Fibroblast of lung (primary cell): ENCODE measurements around the gene APBA2. TPM values are rescaled to one million over a fixed set of nuclear protein-coding genes. Genes with fewer than 3 reads are reported as not detected.

Experiments
- DNase-seq, 2 donors: peaks; one replicate each; pipeline versions ENCODE4 v3.0.0 to v3.0.0-alpha.2; 2010; ENCODE audit warnings: low read depth in 2 of 2
- H2AFZ ChIP-seq: 2 replicates; pipeline ENCODE4 v1.5.1; 2012; ENCODE audit warnings: low read length, control low read depth, inconsistent platforms
- H3K27ac ChIP-seq: 2 replicates; pipeline ENCODE4 v1.5.1; 2011; ENCODE audit warnings: low read length, control low read depth; ENCODE audit not compliant: insufficient read depth
- H3K27me3 ChIP-seq: 2 replicates; pipeline ENCODE4 v1.5.1; 2011; ENCODE audit warnings: mild to moderate bottlenecking, low read length; ENCODE audit not compliant: control insufficient read depth, insufficient read depth
- H3K36me3 ChIP-seq: 2 replicates; pipeline ENCODE4 v1.5.1; 2011; ENCODE audit warnings: low read length; ENCODE audit not compliant: control insufficient read depth, insufficient read depth
- H3K4me1 ChIP-seq: 2 replicates; pipeline ENCODE4 v1.5.1; 2011; ENCODE audit warnings: low read length; ENCODE audit not compliant: control insufficient read depth, insufficient read depth; ENCODE audit errors: extremely low read depth
- H3K4me2 ChIP-seq: 2 replicates; pipeline ENCODE4 v1.5.1; 2011; ENCODE audit warnings: low read length, control low read depth; ENCODE audit not compliant: insufficient read depth; ENCODE audit errors: extremely low read depth
- H3K4me3 ChIP-seq, 4 experiments: fragments of 200-600 bp in 1 of 4; sonication (generic) in 1 of 4; replicated peaks in 1 of 4; 2 replicates each; pipeline ENCODE4 v1.5.1; 2011 to 2016; ENCODE audit warnings: low read length in 4 of 4, low read depth in 3 of 4, mild to moderate bottlenecking in 3 of 4, control low read depth in 2 of 4, inconsistent platforms in 1 of 4, mixed read lengths in 1 of 4; ENCODE audit not compliant: insufficient read depth in 1 of 4; ENCODE audit errors: control extremely low read depth in 1 of 4
- H3K79me2 ChIP-seq: 2 replicates; pipeline ENCODE4 v1.5.1; 2012; ENCODE audit warnings: mild to moderate bottlenecking, low read length, inconsistent platforms; ENCODE audit not compliant: control insufficient read depth, insufficient read depth
- H3K9ac ChIP-seq: 2 replicates; pipeline ENCODE4 v1.5.1; 2011; ENCODE audit warnings: mild to moderate bottlenecking, low read length, control low read depth; ENCODE audit not compliant: insufficient read depth
- H3K9me3 ChIP-seq: 2 replicates; pipeline ENCODE4 v1.5.1; 2012; ENCODE audit warnings: low read depth, low read length; ENCODE audit not compliant: control insufficient read depth, insufficient read depth
- H4K20me1 ChIP-seq: 2 replicates; pipeline ENCODE4 v1.5.1; 2011; ENCODE audit warnings: low read length; ENCODE audit not compliant: control insufficient read depth, insufficient read depth; ENCODE audit errors: extremely low read depth
- CTCF ChIP-seq, 2 donors: IDR thresholded peaks in 1 of 2; conservative IDR thresholded peaks in 1 of 2; 1 replicate in 1 of 2; 2 replicates in 1 of 2; pipeline ENCODE4 v1.5.1; 2011 to 2012; ENCODE audit warnings: low read length in 2 of 2, control low read depth in 1 of 2, inconsistent platforms in 1 of 2, low read depth in 1 of 2, mild to moderate bottlenecking in 1 of 2
- EZH2 ChIP-seq: IDR thresholded peaks from 2 replicates; pipeline ENCODE4 v1.5.1; 2012; ENCODE audit warnings: low read length, control low read depth, mild to moderate bottlenecking; ENCODE audit errors: missing control alignments
- polyA plus RNA-seq, 2 donors: library from polyadenylated mRNA; depleted of rRNA in 1 of 2; stranded (reverse) in 1 of 2; unstranded in 1 of 2; fragments of >200 nt; gene quantifications; 2 replicates each; pipeline ENCODE4 v1.2.1, GENCODE V29; 2011 to 2012; ENCODE audit warnings: missing spikeins in 1 of 2
- total RNA-seq: library from RNA; depleted of rRNA; stranded (reverse); fragments of >200 nt; gene quantifications from 2 replicates; pipeline ENCODE4 v1.2.1, GENCODE V29; 2014

The APBA2 gene
- total and polyA plus RNA-seq, 2 donors (not counting 1 experiment from before 2014, with no cell fraction given): 9.5 to 20.3 TPM

GRCh38 chr15:28932361-28932760 is 46.6 kb downstream of the APBA2 start:
- Histone ChIP-seq H3K9me3 (no peaks in the 10 kb centered on the region), H3K36me3 (no peaks in the 10 kb centered on the region), H3K4me1 (no peaks in the 10 kb centered on the region), H3K9ac (no peak overlapping the region), H3K27ac (no peak overlapping the region), H3K79me2 (no peaks in the 10 kb centered on the region), H3K4me3 (no peak overlapping the region), H2AFZ (no peak overlapping the region), H3K4me2 (no peak overlapping the region), H3K27me3 (no peaks in the 10 kb centered on the region), H4K20me1 (no peaks in the 10 kb centered on the region)
- no peak for TF ChIP-seq EZH2
- DNase-seq: no peak

GRCh38 chr15:28933710-28934445 is 48.1 kb downstream of the APBA2 start:
- peak in 1 of 2 donors; percentile 37 for DNase-seq
- no peak overlapping the region for H3K4me2 ChIP-seq
- no peaks in the 10 kb centered on the region for H3K79me2 ChIP-seq
- H3K27me3 ChIP-seq: no peaks in the 10 kb centered on the region
- no peak overlapping the region for H2AFZ ChIP-seq
- no peaks in the 10 kb centered on the region for H3K4me1 ChIP-seq
- no peaks in the 10 kb centered on the region for H4K20me1 ChIP-seq
- no peak overlapping the region for H3K27ac ChIP-seq
- H3K4me3 ChIP-seq: no peak overlapping the region
- no peaks in the 10 kb centered on the region for H3K9me3 ChIP-seq
- no peak for TF ChIP-seq EZH2
- TF ChIP-seq CTCF (conservative IDR thresholded peaks at IDR 0.05 in 1 of 2, IDR thresholded peaks at IDR 0.05 in 1 of 2; ENCODE audit: low read depth in 1 of 2, low read length in 2 of 2): no peak
- no peaks in the 10 kb centered on the region for H3K36me3 ChIP-seq
- no peak overlapping the region for H3K9ac ChIP-seq

GRCh38 chr15:28934645-28935044 is 48.9 kb downstream of the APBA2 start:
- H3K79me2 ChIP-seq: no peaks in the 10 kb centered on the region
- H3K36me3 ChIP-seq: no peaks in the 10 kb centered on the region
- no peaks in the 10 kb centered on the region for H3K9me3 ChIP-seq
- H3K4me2 ChIP-seq: no peak overlapping the region
- no peak overlapping the region for H3K27ac ChIP-seq
- DNase-seq: no peak
- no peak overlapping the region for H2AFZ ChIP-seq
- no peaks in the 10 kb centered on the region for H3K27me3 ChIP-seq
- no peak overlapping the region for H3K9ac ChIP-seq
- H3K4me1 ChIP-seq: no peaks in the 10 kb centered on the region
- H4K20me1 ChIP-seq: no peaks in the 10 kb centered on the region
- TF ChIP-seq EZH2 (no peak), CTCF (conservative IDR thresholded peaks at IDR 0.05 in 1 of 2, IDR thresholded peaks at IDR 0.05 in 1 of 2; ENCODE audit: low read depth in 1 of 2, low read length in 2 of 2) (no peak)
- no peak overlapping the region for H3K4me3 ChIP-seq
